ENCODE data around the gene TACC2.
A peak's percentile ranks its signal among the peaks of the same experiment; 100 is the strongest.

TACC2 gene

GRCh38 chr10:122157451-122157850, 168.5 kb downstream of the TACC2 start:
- no peak overlapping the region for H4K8ac ChIP-seq (ENCODE audit: low read length)
- H3K4me2 ChIP-seq (ENCODE audit: low read length, poor library complexity, severe bottlenecking), result no peak overlapping the region
- H3K27ac ChIP-seq (ENCODE audit: low read length, poor library complexity, severe bottlenecking), result no peak overlapping the region
- no peak overlapping the region for H3K4me3 ChIP-seq (ENCODE audit: insufficient read depth in 1 of 2, low read depth in 1 of 2, low read length in 2 of 2)
- H3K36me3 ChIP-seq (ENCODE audit: control insufficient read depth in 1 of 2, insufficient read depth in 2 of 2, low read depth in 1 of 2, low read length in 2 of 2), result peaks cover 0 to 10% of the 10 kb centered on the region in 2 experiments
- H4K91ac ChIP-seq (ENCODE audit: low read length), result no peak overlapping the region
- no peak overlapping the region for H2BK120ac ChIP-seq (ENCODE audit: low read depth, low read length)
- H3K4ac ChIP-seq (ENCODE audit: low read depth in 1 of 2, low read length in 2 of 2), result no peak overlapping the region
- no peak overlapping the region for H3K9ac ChIP-seq (ENCODE audit: low read length)
- DNase-seq, result no peak
- peaks cover 2% of the 10 kb centered on the region for H3K4me1 ChIP-seq (ENCODE audit: control insufficient read depth, insufficient read depth, low read depth, low read length)
- no peak overlapping the region for H2AK5ac ChIP-seq (ENCODE audit: low read length, severe bottlenecking)
- no peak overlapping the region for H3K18ac ChIP-seq (ENCODE audit: low read depth in 1 of 2, low read length in 2 of 2)
- peaks cover 39% of the 10 kb centered on the region for H3K79me1 ChIP-seq (replicated peaks; ENCODE audit: low read length, poor library complexity, severe bottlenecking)
- H3K23ac ChIP-seq (ENCODE audit: low read length in 2 of 2), result no peak overlapping the region
- no peak overlapping the region for H2BK5ac ChIP-seq (ENCODE audit: low read depth, low read length, poor library complexity, severe bottlenecking)
- H2BK12ac ChIP-seq (ENCODE audit: low read length in 2 of 2), result no peak overlapping the region
- WGBS, result 87% methylated on average over 3 of the region's 5 CpGs
- no peaks in the 10 kb centered on the region for H3K9me3 ChIP-seq (ENCODE audit: control insufficient read depth, low read length)
- H2BK15ac ChIP-seq (ENCODE audit: low read depth, poor library complexity, severe bottlenecking), result no peak overlapping the region
- no peak overlapping the region for H3K14ac ChIP-seq (ENCODE audit: low read length in 2 of 2)
- H3K27me3 ChIP-seq (ENCODE audit: control insufficient read depth in 1 of 2, insufficient read depth in 1 of 2, low read length in 2 of 2), result no peaks in the 10 kb centered on the region
- no peak overlapping the region for H2AFZ ChIP-seq (ENCODE audit: low read depth, low read length)

DNA sequence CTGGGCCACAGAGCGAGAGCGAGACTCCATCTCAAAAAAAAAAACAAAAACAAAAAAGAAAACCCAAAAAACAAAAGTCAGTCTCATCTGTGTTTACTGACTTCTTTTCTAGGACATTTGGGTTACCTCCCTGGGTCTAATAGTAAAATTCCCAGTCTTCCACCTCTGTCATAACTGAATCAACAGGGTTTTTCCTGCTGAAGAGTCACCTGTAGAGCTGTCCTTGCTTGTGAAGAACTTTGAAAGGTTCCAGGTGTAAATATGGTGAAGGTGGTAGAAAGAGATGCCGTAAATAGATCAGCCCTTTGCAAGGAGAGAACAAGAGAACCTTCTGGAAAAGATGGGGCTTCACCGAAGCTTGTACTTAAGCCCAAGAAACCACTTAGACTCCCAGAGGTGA, 169.4 kb downstream of the TACC2 start:
- H3K9me3 ChIP-seq (ENCODE audit: control insufficient read depth, low read length), result no peaks in the 10 kb centered on the region
- H2BK15ac ChIP-seq (ENCODE audit: low read depth, poor library complexity, severe bottlenecking), result no peak overlapping the region
- H3K18ac ChIP-seq (ENCODE audit: low read depth in 1 of 2, low read length in 2 of 2), result no peak overlapping the region
- H3K4me2 ChIP-seq (ENCODE audit: low read length, poor library complexity, severe bottlenecking), result no peak overlapping the region
- no peak overlapping the region for H2AFZ ChIP-seq (ENCODE audit: low read depth, low read length)
- no peak overlapping the region for H4K8ac ChIP-seq (ENCODE audit: low read length)
- no peak overlapping the region for H3K4me3 ChIP-seq (ENCODE audit: insufficient read depth in 1 of 2, low read depth in 1 of 2, low read length in 2 of 2)
- 100% methylated on average over 4 of the region's 4 CpGs for WGBS
- peaks cover 42% of the 10 kb centered on the region for H3K79me1 ChIP-seq (replicated peaks; ENCODE audit: low read length, poor library complexity, severe bottlenecking)
- peaks cover 9% of the 10 kb centered on the region for H3K4me1 ChIP-seq (ENCODE audit: control insufficient read depth, insufficient read depth, low read depth, low read length)
- H3K14ac ChIP-seq (ENCODE audit: low read length in 2 of 2), result no peak overlapping the region
- no peak for DNase-seq
- H2BK12ac ChIP-seq (ENCODE audit: low read length in 2 of 2), result no peak overlapping the region
- no peak overlapping the region for H2BK120ac ChIP-seq (ENCODE audit: low read depth, low read length)
- peaks cover 0 to 10% of the 10 kb centered on the region in 2 experiments for H3K36me3 ChIP-seq (ENCODE audit: control insufficient read depth in 1 of 2, insufficient read depth in 2 of 2, low read depth in 1 of 2, low read length in 2 of 2)
- H4K91ac ChIP-seq (ENCODE audit: low read length), result no peak overlapping the region
- H2BK5ac ChIP-seq (ENCODE audit: low read depth, low read length, poor library complexity, severe bottlenecking), result no peak overlapping the region
- H3K4ac ChIP-seq (ENCODE audit: low read depth in 1 of 2, low read length in 2 of 2), result no peak overlapping the region
- no peak overlapping the region for H3K9ac ChIP-seq (ENCODE audit: low read length)
- no peak overlapping the region for H2AK5ac ChIP-seq (ENCODE audit: low read length, severe bottlenecking)
- H3K23ac ChIP-seq (ENCODE audit: low read length in 2 of 2), result no peak overlapping the region
- H3K27me3 ChIP-seq (ENCODE audit: control insufficient read depth in 1 of 2, insufficient read depth in 1 of 2, low read length in 2 of 2), result peaks cover 0 to 2% of the 10 kb centered on the region in 2 experiments
- no peak overlapping the region for H3K27ac ChIP-seq (ENCODE audit: low read length, poor library complexity, severe bottlenecking)

- 77% methylated on average over 17 of the region's 17 CpGs for WGBS
- Histone ChIP-seq H3K4me2 (ENCODE audit: low read length, poor library complexity, severe bottlenecking) (no peak overlapping the region), H3K14ac (ENCODE audit: low read length in 2 of 2) (peak overlapping the region in 1 of 2 experiments; percentile 95), H3K9ac (ENCODE audit: low read length) (no peak overlapping the region), H3K4me3 (ENCODE audit: insufficient read depth in 1 of 2, low read depth in 1 of 2, low read length in 2 of 2) (no peak overlapping the region), H3K79me1 (replicated peaks; ENCODE audit: low read length, poor library complexity, severe bottlenecking) (peaks cover 42% of the 10 kb centered on the region), H4K91ac (ENCODE audit: low read length) (no peak overlapping the region), H2AK5ac (ENCODE audit: low read length, severe bottlenecking) (no peak overlapping the region), H3K27ac (ENCODE audit: low read length, poor library complexity, severe bottlenecking) (no peak overlapping the region), H2BK5ac (ENCODE audit: low read depth, low read length, poor library complexity, severe bottlenecking) (no peak overlapping the region), H3K9me3 (ENCODE audit: control insufficient read depth, low read length) (no peaks in the 10 kb centered on the region), H2AFZ (ENCODE audit: low read depth, low read length) (no peak overlapping the region), H3K4ac (ENCODE audit: low read depth in 1 of 2, low read length in 2 of 2) (no peak overlapping the region), H3K23ac (ENCODE audit: low read length in 2 of 2) (no peak overlapping the region), H2BK120ac (ENCODE audit: low read depth, low read length) (no peak overlapping the region), H2BK12ac (ENCODE audit: low read length in 2 of 2) (peak overlapping the region in 1 of 2 experiments; percentile 7), H3K4me1 (ENCODE audit: control insufficient read depth, insufficient read depth, low read depth, low read length) (peaks cover 16% of the 10 kb centered on the region), H3K27me3 (ENCODE audit: control insufficient read depth in 1 of 2, insufficient read depth in 1 of 2, low read length in 2 of 2) (peaks cover 0 to 7% of the 10 kb centered on the region in 2 experiments), H2BK15ac (ENCODE audit: low read depth, poor library complexity, severe bottlenecking) (no peak overlapping the region), H4K8ac (ENCODE audit: low read length) (peak overlapping the region; percentile 48), H3K36me3 (ENCODE audit: control insufficient read depth in 1 of 2, insufficient read depth in 2 of 2, low read depth in 1 of 2, low read length in 2 of 2) (peaks cover 0 to 10% of the 10 kb centered on the region in 2 experiments), H3K18ac (ENCODE audit: low read depth in 1 of 2, low read length in 2 of 2) (peak overlapping the region in 1 of 2 experiments; percentile 11)
- no peak for DNase-seq
These were observed 170.4 kb downstream of the TACC2 start for GRCh38 chr10:122159141-122159970.

GRCh38 chr10:122161795-122162194, 172.8 kb downstream of the TACC2 start:
- WGBS, result 89% methylated on average over 8 of the region's 8 CpGs

More at GRCh38 chr10:122161795-122162194, 172.8 kb downstream of the TACC2 start:
- Histone ChIP-seq H2BK5ac (ENCODE audit: low read depth, low read length, poor library complexity, severe bottlenecking) (no peak overlapping the region), H3K4me2 (ENCODE audit: low read length, poor library complexity, severe bottlenecking) (no peak overlapping the region), H3K9ac (ENCODE audit: low read length) (no peak overlapping the region), H3K4ac (ENCODE audit: low read depth in 1 of 2, low read length in 2 of 2) (no peak overlapping the region), H3K27me3 (ENCODE audit: control insufficient read depth in 1 of 2, insufficient read depth in 1 of 2, low read length in 2 of 2) (peaks cover 0 to 8% of the 10 kb centered on the region in 2 experiments), H3K4me3 (ENCODE audit: insufficient read depth in 1 of 2, low read depth in 1 of 2, low read length in 2 of 2) (no peak overlapping the region), H3K27ac (ENCODE audit: low read length, poor library complexity, severe bottlenecking) (no peak overlapping the region), H3K18ac (ENCODE audit: low read depth in 1 of 2, low read length in 2 of 2) (no peak overlapping the region), H4K8ac (ENCODE audit: low read length) (no peak overlapping the region), H2AFZ (ENCODE audit: low read depth, low read length) (no peak overlapping the region), H2BK15ac (ENCODE audit: low read depth, poor library complexity, severe bottlenecking) (no peak overlapping the region), H4K91ac (ENCODE audit: low read length) (no peak overlapping the region), H3K4me1 (ENCODE audit: control insufficient read depth, insufficient read depth, low read depth, low read length) (peaks cover 24% of the 10 kb centered on the region), H2BK12ac (ENCODE audit: low read length in 2 of 2) (no peak overlapping the region), H2AK5ac (ENCODE audit: low read length, severe bottlenecking) (no peak overlapping the region), H3K23ac (ENCODE audit: low read length in 2 of 2) (no peak overlapping the region), H3K36me3 (ENCODE audit: control insufficient read depth in 1 of 2, insufficient read depth in 2 of 2, low read depth in 1 of 2, low read length in 2 of 2) (peaks cover 0 to 10% of the 10 kb centered on the region in 2 experiments), H2BK120ac (ENCODE audit: low read depth, low read length) (no peak overlapping the region), H3K9me3 (ENCODE audit: control insufficient read depth, low read length) (no peaks in the 10 kb centered on the region), H3K14ac (ENCODE audit: low read length in 2 of 2) (no peak overlapping the region), H3K79me1 (replicated peaks; ENCODE audit: low read length, poor library complexity, severe bottlenecking) (peaks cover 47% of the 10 kb centered on the region)
- DNase-seq, result no peak

All from mesenchymal stem cell (in vitro differentiated cells and primary cell).